Activated T-helper 1 cell treated with anti-CD3 and anti-CD28 coated beads, Interleukin-12 subunit alpha, Interleukin-12 subunit beta, Interleukin-2, Interleukin-4 antibody, amounts not matched to agents 30 ng/mL and 10 ng/mL and 1 ng/mL, durations not matched to agents 14 hours and 24 hours and 36 hours (primary cell): ENCODE data around the gene CRMP1. TPM values are rescaled to one million over a fixed set of nuclear protein-coding genes. Genes with fewer than 3 reads are reported as not detected.
"Not testable (repeated sequence)": the region's sequence is repeated elsewhere in the genome, so short reads cannot be mapped to it uniquely, and the experiment has no call there.

Source experiments
- DNase-seq: peaks from one replicate; pipeline ENCODE4 v3.0.0; 2021; ENCODE audit warnings: low spot score
- H3K27ac Mint-ChIP-seq: one replicate; pipeline ENCODE4 v1.8.0; 2021; ENCODE audit warnings: mild to moderate bottlenecking, mixed read lengths
- H3K27me3 Mint-ChIP-seq: one replicate; pipeline ENCODE4 v1.8.0; 2022; ENCODE audit warnings: mild to moderate bottlenecking, moderate library complexity, mixed read lengths; ENCODE audit not compliant: insufficient read depth
- H3K36me3 Mint-ChIP-seq: one replicate; pipeline ENCODE4 v1.8.0; 2021; ENCODE audit warnings: low read depth, mixed read lengths
- H3K4me1 Mint-ChIP-seq: one replicate; pipeline ENCODE4 v1.8.0; 2021; ENCODE audit warnings: low read depth, mixed read lengths
- H3K4me3 Mint-ChIP-seq: one replicate; pipeline ENCODE4 v1.8.0; 2021; ENCODE audit warnings: mild to moderate bottlenecking, moderate library complexity, mixed read lengths
- H3K9me3 Mint-ChIP-seq: one replicate; pipeline ENCODE4 v1.8.0; 2021; ENCODE audit warnings: mixed read lengths
- intact Hi-C: fragments of 100-400 bp; cut with micrococcal nuclease; formaldehyde crosslinking; loops from one replicate; pipeline ENCODE4 v1.15.1; 2024
- total RNA-seq: library from RNA; stranded (reverse); gene quantifications from 2 replicates; pipeline ENCODE4 v1.2.3, GENCODE V29; 2022

The CRMP1 gene
- total RNA-seq, 1 donor from 2014 or later = not detected

GRCh38 chr4:5857199-5857598, 35.7 kb downstream of the CRMP1 start:
- Mint-ChIP-seq H3K27me3 (no peaks in the 10 kb centered on the region), H3K4me3 (no peak overlapping the region), H3K9me3 (no peaks in the 10 kb centered on the region), H3K4me1 (no peaks in the 10 kb centered on the region), H3K27ac (no peak overlapping the region), H3K36me3 (no peaks in the 10 kb centered on the region)
- intact Hi-C loops = no loop called here
- DNase-seq = no peak

GRCh38 chr4:5856362-5856761, 36.5 kb downstream of the CRMP1 start:
- H3K4me1 Mint-ChIP-seq, DNase-seq, H3K27ac Mint-ChIP-seq, H3K4me3 Mint-ChIP-seq, H3K36me3 Mint-ChIP-seq, H3K9me3 Mint-ChIP-seq, H3K27me3 Mint-ChIP-seq, intact Hi-C loops: not testable (repeated sequence)

GRCh38 chr4:5854929-5855328, 38.0 kb downstream of the CRMP1 start:
- DNase-seq = no peak
- H3K36me3 Mint-ChIP-seq = no peaks in the 10 kb centered on the region
- intact Hi-C loops = no loop called here
- H3K9me3 Mint-ChIP-seq = no peaks in the 10 kb centered on the region
- H3K4me3 Mint-ChIP-seq = no peak overlapping the region
- no peaks in the 10 kb centered on the region for H3K4me1 Mint-ChIP-seq
- H3K27ac Mint-ChIP-seq = no peak overlapping the region
- peaks cover 3% of the 10 kb centered on the region for H3K27me3 Mint-ChIP-seq

- Mint-ChIP-seq H3K4me1 (no peaks in the 10 kb centered on the region), H3K27ac (no peak overlapping the region), H3K27me3 (peaks cover 6% of the 10 kb centered on the region), H3K36me3 (no peaks in the 10 kb centered on the region), H3K4me3 (no peak overlapping the region), H3K9me3 (no peaks in the 10 kb centered on the region)
- intact Hi-C loops = no loop called here
- no peak for DNase-seq
Observed at GRCh38 chr4:5852523-5853202, 40.2 kb downstream of the CRMP1 start.

- DNase-seq = no peak
- intact Hi-C loops = no loop called here
- Mint-ChIP-seq H3K9me3 (no peaks in the 10 kb centered on the region), H3K27me3 (peaks cover 6% of the 10 kb centered on the region), H3K4me3 (no peak overlapping the region), H3K27ac (no peak overlapping the region), H3K4me1 (no peaks in the 10 kb centered on the region), H3K36me3 (no peaks in the 10 kb centered on the region)
Observed at GRCh38 chr4:5851637-5852301, 41.1 kb downstream of the CRMP1 start.

GRCh38 chr4:5845035-5845905, 47.6 kb downstream of the CRMP1 start:
- no peak overlapping the region for H3K4me3 Mint-ChIP-seq
- H3K27me3 Mint-ChIP-seq = peaks cover 3% of the 10 kb centered on the region
- intact Hi-C loops = no loop called here
- DNase-seq = no peak
- no peak overlapping the region for H3K27ac Mint-ChIP-seq
- no peaks in the 10 kb centered on the region for H3K9me3 Mint-ChIP-seq
- H3K4me1 Mint-ChIP-seq = no peaks in the 10 kb centered on the region
- H3K36me3 Mint-ChIP-seq = no peaks in the 10 kb centered on the region

GRCh38 chr4:5843573-5844530, 49.0 kb downstream of the CRMP1 start:
- H3K4me3 Mint-ChIP-seq = no peak overlapping the region
- H3K4me1 Mint-ChIP-seq = no peaks in the 10 kb centered on the region
- DNase-seq = no peak
- no peaks in the 10 kb centered on the region for H3K9me3 Mint-ChIP-seq
- peaks cover 3% of the 10 kb centered on the region for H3K27me3 Mint-ChIP-seq
- no peak overlapping the region for H3K27ac Mint-ChIP-seq
- intact Hi-C loops = no loop called here
- H3K36me3 Mint-ChIP-seq = no peaks in the 10 kb centered on the region

- H3K9me3 Mint-ChIP-seq = no peaks in the 10 kb centered on the region
- DNase-seq = no peak
- no peak overlapping the region for H3K27ac Mint-ChIP-seq
- H3K4me1 Mint-ChIP-seq = no peaks in the 10 kb centered on the region
- H3K27me3 Mint-ChIP-seq = no peaks in the 10 kb centered on the region
- H3K36me3 Mint-ChIP-seq = no peaks in the 10 kb centered on the region
- intact Hi-C loops = no loop called here
- H3K4me3 Mint-ChIP-seq = no peak overlapping the region
Observed at GRCh38 chr4:5842456-5842855, 50.4 kb downstream of the CRMP1 start.

- Mint-ChIP-seq H3K27ac (no peak overlapping the region), H3K4me3 (no peak overlapping the region), H3K9me3 (no peaks in the 10 kb centered on the region), H3K4me1 (no peaks in the 10 kb centered on the region), H3K36me3 (no peaks in the 10 kb centered on the region), H3K27me3 (no peaks in the 10 kb centered on the region)
- no peak for DNase-seq
- intact Hi-C loops = no loop called here
Observed at GRCh38 chr4:5839751-5840674, 52.9 kb downstream of the CRMP1 start.

GRCh38 chr4:5839332-5839731, 53.6 kb downstream of the CRMP1 start:
- no peaks in the 10 kb centered on the region for H3K4me1 Mint-ChIP-seq
- no peak overlapping the region for H3K4me3 Mint-ChIP-seq
- no peak for DNase-seq
- H3K9me3 Mint-ChIP-seq = no peaks in the 10 kb centered on the region
- intact Hi-C loops = no loop called here
- H3K27me3 Mint-ChIP-seq = no peaks in the 10 kb centered on the region
- H3K36me3 Mint-ChIP-seq = no peaks in the 10 kb centered on the region
- no peak overlapping the region for H3K27ac Mint-ChIP-seq

- H3K27ac Mint-ChIP-seq, DNase-seq, H3K27me3 Mint-ChIP-seq, H3K36me3 Mint-ChIP-seq, intact Hi-C loops, H3K9me3 Mint-ChIP-seq, H3K4me3 Mint-ChIP-seq, H3K4me1 Mint-ChIP-seq: not testable (repeated sequence)
Observed at GRCh38 chr4:5837483-5837882, 55.4 kb downstream of the CRMP1 start.

- Mint-ChIP-seq H3K27ac (no peak overlapping the region), H3K27me3 (no peaks in the 10 kb centered on the region), H3K36me3 (no peaks in the 10 kb centered on the region), H3K4me3 (no peak overlapping the region), H3K4me1 (no peaks in the 10 kb centered on the region), H3K9me3 (no peaks in the 10 kb centered on the region)
- DNase-seq = no peak
- intact Hi-C loops = no loop called here
Observed at GRCh38 chr4:5836943-5837342, 55.9 kb downstream of the CRMP1 start.
